GM21737 (cell line): ENCODE measurements around the gene GPR142.

Source experiments
- ATAC-seq: cut with Tn5 transposase; IDR thresholded peaks from one replicate; pipeline ENCODE4 v1.9.1; 2021; ENCODE audit warnings: mild to moderate bottlenecking, moderate library complexity; ENCODE audit not compliant: unreplicated experiment

GPR142 gene

GRCh38 chr17:74343526-74344284, 23.6 kb upstream of the GPR142 start:
- no peak for ATAC-seq

GRCh38 chr17:74344658-74345057, 22.6 kb upstream of the GPR142 start:
- no peak for ATAC-seq

GRCh38 chr17:74345433-74346241, 21.7 kb upstream of the GPR142 start:
- no peak for ATAC-seq

- ATAC-seq, result no peak
These were observed 19.7 kb upstream of the GPR142 start for GRCh38 chr17:74347646-74348045.

GRCh38 chr17:74349120-74349519, 18.2 kb upstream of the GPR142 start:
- ATAC-seq, result no peak

GRCh38 chr17:74350486-74350885, 16.8 kb upstream of the GPR142 start:
- ATAC-seq, result no peak

GRCh38 chr17:74351552-74352210, 15.6 kb upstream of the GPR142 start:
- no peak for ATAC-seq

GRCh38 chr17:74353446-74354060, 13.8 kb upstream of the GPR142 start:
- no peak for ATAC-seq

GRCh38 chr17:74354123-74354522, 13.2 kb upstream of the GPR142 start:
- no peak for ATAC-seq

- no peak for ATAC-seq
These were observed 12.7 kb upstream of the GPR142 start for GRCh38 chr17:74354561-74354960.

GRCh38 chr17:74355065-74355464, 12.2 kb upstream of the GPR142 start:
- no peak for ATAC-seq

- ATAC-seq, result no peak
These were observed 10.4 kb upstream of the GPR142 start for GRCh38 chr17:74356646-74357465.

GRCh38 chr17:74357466-74357809, 9.9 kb upstream of the GPR142 start:
- no peak for ATAC-seq

GRCh38 chr17:74358697-74359096, 8.6 kb upstream of the GPR142 start:
- no peak for ATAC-seq

- ATAC-seq, result no peak
These were observed 7.4 kb upstream of the GPR142 start for GRCh38 chr17:74359916-74360315.

GRCh38 chr17:74360899-74361229, 6.4 kb upstream of the GPR142 start:
- ATAC-seq, result no peak

GRCh38 chr17:74361230-74362068, 5.9 kb upstream of the GPR142 start, which contains the start of gene BTBD17:
TSS of gene BTBD17 (minus strand) at chr17:74361868. CDS start at chr17:74361819, 49 bp downstream.
- ATAC-seq, result no peak

- no peak for ATAC-seq
These were observed 5.3 kb upstream of the GPR142 start for GRCh38 chr17:74362069-74362405.

- ATAC-seq, result no peak
These were observed 4.4 kb upstream of the GPR142 start for GRCh38 chr17:74362810-74363498.
